ENCODE results near the gene DOCK1. TPM values are rescaled to one million over a fixed set of nuclear protein-coding genes. Genes with fewer than 3 reads are reported as not detected.

Gene DOCK1
- polyA plus RNA-seq, 1 donor from 2014 or later: 2.7 TPM

DNA sequence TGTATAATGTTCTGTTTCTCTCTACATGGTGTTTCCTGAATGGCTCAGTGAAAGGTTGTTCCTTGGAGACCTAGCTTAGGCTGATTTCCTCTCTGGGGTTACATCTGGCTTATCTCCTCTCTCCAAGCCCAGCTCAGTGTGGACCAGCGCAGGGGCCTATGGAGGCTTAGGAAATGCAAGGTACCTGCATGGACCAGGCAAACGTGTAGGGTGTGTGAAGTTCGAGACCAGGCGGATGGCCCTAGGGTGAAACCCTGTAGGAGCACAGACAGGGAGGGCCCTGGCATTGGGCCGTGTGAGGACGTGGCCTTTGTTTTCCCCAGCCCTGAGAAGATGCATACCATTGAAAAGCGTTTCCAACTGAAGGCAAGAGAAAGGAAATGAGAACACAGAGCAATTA is 59.0 kb downstream of the DOCK1 start:
- Histone ChIP-seq H3F3A (ENCODE audit: insufficient read depth, low read length, poor library complexity, severe bottlenecking) (no peaks in the 10 kb centered on the region), H3K4me2 (ENCODE audit: low read length) (no peak overlapping the region), H3K27ac (ENCODE audit: low read length) (no peak overlapping the region), H3K9me2 (ENCODE audit: insufficient read depth, low read length) (no peaks in the 10 kb centered on the region), H3K9ac (ENCODE audit: low read length) (no peak overlapping the region), H4K20me1 (ENCODE audit: insufficient read depth) (no peaks in the 10 kb centered on the region), H3K9me3 (ENCODE audit: low read length) (peaks cover 3% of the 10 kb centered on the region), H2AFZ (ENCODE audit: low read depth, low read length) (no peak overlapping the region), H3K4me3 (ENCODE audit: low read length) (no peak overlapping the region), H3K27me3 (ENCODE audit: insufficient read depth, low read depth, low read length) (no peaks in the 10 kb centered on the region), H3K36me3 (ENCODE audit: insufficient read depth, low read length) (no peaks in the 10 kb centered on the region), H3K79me2 (replicated peaks; ENCODE audit: insufficient read depth, low read length) (no peaks in the 10 kb centered on the region)
- TF ChIP-seq EZH2 (IDR thresholded peaks at IDR 0.05; ENCODE audit: borderline replicate concordance, insufficient read depth, low read length, poor library complexity, severe bottlenecking) (no peak), EP300 (conservative IDR thresholded peaks at IDR 0.05; ENCODE audit: poor library complexity, severe bottlenecking) (no peak), TAF1 (IDR thresholded peaks at IDR 0.05; ENCODE audit: low read depth) (no peak), MXI1 (conservative IDR thresholded peaks at IDR 0.05; ENCODE audit: poor library complexity, severe bottlenecking) (no peak), SMC3 (conservative IDR thresholded peaks at IDR 0.05; ENCODE audit: poor library complexity) (no peak), RAD21 (conservative IDR thresholded peaks at IDR 0.05) (no peak), POLR2AphosphoS5 (IDR thresholded peaks at IDR 0.05) (no peak)
- TF ChIP-seq, protein P1, sequence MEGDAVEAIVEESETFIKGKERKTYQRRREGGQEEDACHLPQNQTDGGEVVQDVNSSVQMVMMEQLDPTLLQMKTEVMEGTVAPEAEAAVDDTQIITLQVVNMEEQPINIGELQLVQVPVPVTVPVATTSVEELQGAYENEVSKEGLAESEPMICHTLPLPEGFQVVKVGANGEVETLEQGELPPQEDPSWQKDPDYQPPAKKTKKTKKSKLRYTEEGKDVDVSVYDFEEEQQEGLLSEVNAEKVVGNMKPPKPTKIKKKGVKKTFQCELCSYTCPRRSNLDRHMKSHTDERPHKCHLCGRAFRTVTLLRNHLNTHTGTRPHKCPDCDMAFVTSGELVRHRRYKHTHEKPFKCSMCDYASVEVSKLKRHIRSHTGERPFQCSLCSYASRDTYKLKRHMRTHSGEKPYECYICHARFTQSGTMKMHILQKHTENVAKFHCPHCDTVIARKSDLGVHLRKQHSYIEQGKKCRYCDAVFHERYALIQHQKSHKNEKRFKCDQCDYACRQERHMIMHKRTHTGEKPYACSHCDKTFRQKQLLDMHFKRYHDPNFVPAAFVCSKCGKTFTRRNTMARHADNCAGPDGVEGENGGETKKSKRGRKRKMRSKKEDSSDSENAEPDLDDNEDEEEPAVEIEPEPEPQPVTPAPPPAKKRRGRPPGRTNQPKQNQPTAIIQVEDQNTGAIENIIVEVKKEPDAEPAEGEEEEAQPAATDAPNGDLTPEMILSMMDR (IDR thresholded peaks at IDR 0.05; ENCODE audit: poor library complexity, severe bottlenecking): no peak
- TF ChIP-seq, protein P2, sequence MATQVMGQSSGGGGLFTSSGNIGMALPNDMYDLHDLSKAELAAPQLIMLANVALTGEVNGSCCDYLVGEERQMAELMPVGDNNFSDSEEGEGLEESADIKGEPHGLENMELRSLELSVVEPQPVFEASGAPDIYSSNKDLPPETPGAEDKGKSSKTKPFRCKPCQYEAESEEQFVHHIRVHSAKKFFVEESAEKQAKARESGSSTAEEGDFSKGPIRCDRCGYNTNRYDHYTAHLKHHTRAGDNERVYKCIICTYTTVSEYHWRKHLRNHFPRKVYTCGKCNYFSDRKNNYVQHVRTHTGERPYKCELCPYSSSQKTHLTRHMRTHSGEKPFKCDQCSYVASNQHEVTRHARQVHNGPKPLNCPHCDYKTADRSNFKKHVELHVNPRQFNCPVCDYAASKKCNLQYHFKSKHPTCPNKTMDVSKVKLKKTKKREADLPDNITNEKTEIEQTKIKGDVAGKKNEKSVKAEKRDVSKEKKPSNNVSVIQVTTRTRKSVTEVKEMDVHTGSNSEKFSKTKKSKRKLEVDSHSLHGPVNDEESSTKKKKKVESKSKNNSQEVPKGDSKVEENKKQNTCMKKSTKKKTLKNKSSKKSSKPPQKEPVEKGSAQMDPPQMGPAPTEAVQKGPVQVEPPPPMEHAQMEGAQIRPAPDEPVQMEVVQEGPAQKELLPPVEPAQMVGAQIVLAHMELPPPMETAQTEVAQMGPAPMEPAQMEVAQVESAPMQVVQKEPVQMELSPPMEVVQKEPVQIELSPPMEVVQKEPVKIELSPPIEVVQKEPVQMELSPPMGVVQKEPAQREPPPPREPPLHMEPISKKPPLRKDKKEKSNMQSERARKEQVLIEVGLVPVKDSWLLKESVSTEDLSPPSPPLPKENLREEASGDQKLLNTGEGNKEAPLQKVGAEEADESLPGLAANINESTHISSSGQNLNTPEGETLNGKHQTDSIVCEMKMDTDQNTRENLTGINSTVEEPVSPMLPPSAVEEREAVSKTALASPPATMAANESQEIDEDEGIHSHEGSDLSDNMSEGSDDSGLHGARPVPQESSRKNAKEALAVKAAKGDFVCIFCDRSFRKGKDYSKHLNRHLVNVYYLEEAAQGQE (IDR thresholded peaks at IDR 0.05; ENCODE audit: borderline replicate concordance): no peak

DNA sequence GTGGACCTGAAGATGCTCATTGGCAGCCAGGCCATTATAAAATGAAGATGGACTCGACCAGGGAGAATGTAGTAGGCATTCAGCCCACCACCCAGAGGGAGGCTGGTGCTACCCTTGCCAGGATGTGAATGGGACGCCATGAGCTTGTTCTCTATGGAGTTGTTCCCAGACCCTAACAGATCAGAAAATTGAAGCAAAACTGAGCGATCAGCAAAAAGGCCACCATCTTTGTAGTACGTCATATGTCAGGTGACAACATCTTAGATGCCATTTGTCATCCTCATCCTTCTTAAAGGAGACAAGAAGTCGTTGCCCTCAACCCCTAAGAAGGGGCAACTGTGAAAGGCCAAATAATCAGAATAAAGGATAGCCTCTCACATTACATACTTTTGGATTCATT is 61.7 kb downstream of the DOCK1 start:
- Histone ChIP-seq H3K27ac (ENCODE audit: low read length) (no peak overlapping the region), H3K27me3 (ENCODE audit: insufficient read depth, low read depth, low read length) (no peaks in the 10 kb centered on the region)

More for the DNA sequence above, 61.7 kb downstream of the DOCK1 start:
- Histone ChIP-seq H4K20me1 (ENCODE audit: insufficient read depth) (no peaks in the 10 kb centered on the region), H3K9me2 (ENCODE audit: insufficient read depth, low read length) (no peaks in the 10 kb centered on the region), H3F3A (ENCODE audit: insufficient read depth, low read length, poor library complexity, severe bottlenecking) (no peaks in the 10 kb centered on the region), H3K36me3 (ENCODE audit: insufficient read depth, low read length) (no peaks in the 10 kb centered on the region), H3K4me2 (ENCODE audit: low read length) (no peak overlapping the region), H2AFZ (ENCODE audit: low read depth, low read length) (no peak overlapping the region), H3K79me2 (replicated peaks; ENCODE audit: insufficient read depth, low read length) (no peaks in the 10 kb centered on the region), H3K9me3 (ENCODE audit: low read length) (peaks cover 3% of the 10 kb centered on the region), H3K9ac (ENCODE audit: low read length) (no peak overlapping the region), H3K4me3 (ENCODE audit: low read length) (no peak overlapping the region)
- TF ChIP-seq, protein P1 (IDR thresholded peaks at IDR 0.05; ENCODE audit: poor library complexity, severe bottlenecking): no peak
- TF ChIP-seq MXI1 (conservative IDR thresholded peaks at IDR 0.05; ENCODE audit: poor library complexity, severe bottlenecking): no peak
- no peak for TF ChIP-seq SMC3 (conservative IDR thresholded peaks at IDR 0.05; ENCODE audit: poor library complexity)
- no peak for TF ChIP-seq POLR2AphosphoS5 (IDR thresholded peaks at IDR 0.05)
- TF ChIP-seq RAD21 (conservative IDR thresholded peaks at IDR 0.05): no peak
- no peak for TF ChIP-seq EZH2 (IDR thresholded peaks at IDR 0.05; ENCODE audit: borderline replicate concordance, insufficient read depth, low read length, poor library complexity, severe bottlenecking)
- TF ChIP-seq TAF1 (IDR thresholded peaks at IDR 0.05; ENCODE audit: low read depth): no peak
- TF ChIP-seq, protein P2 (IDR thresholded peaks at IDR 0.05; ENCODE audit: borderline replicate concordance): no peak
- TF ChIP-seq EP300 (conservative IDR thresholded peaks at IDR 0.05; ENCODE audit: poor library complexity, severe bottlenecking): no peak

Data from neural cell (in vitro differentiated cells).